Ramos (cell line): Measurements from ENCODE around the gene DDRGK1.
"Not testable (repeated sequence)": the region's sequence is repeated elsewhere in the genome, so short reads cannot be mapped to it uniquely, and the experiment has no call there.

Source experiments
- in situ Hi-C: fragments of 300-500 bp; cut with MboI; formaldehyde crosslinking; loops from one replicate; pipeline ENCODE4 v1.14.3; 2022; ENCODE audit warnings: low sequenced_read_pairs; ENCODE audit not compliant: unreplicated experiment

Gene DDRGK1

DNA sequence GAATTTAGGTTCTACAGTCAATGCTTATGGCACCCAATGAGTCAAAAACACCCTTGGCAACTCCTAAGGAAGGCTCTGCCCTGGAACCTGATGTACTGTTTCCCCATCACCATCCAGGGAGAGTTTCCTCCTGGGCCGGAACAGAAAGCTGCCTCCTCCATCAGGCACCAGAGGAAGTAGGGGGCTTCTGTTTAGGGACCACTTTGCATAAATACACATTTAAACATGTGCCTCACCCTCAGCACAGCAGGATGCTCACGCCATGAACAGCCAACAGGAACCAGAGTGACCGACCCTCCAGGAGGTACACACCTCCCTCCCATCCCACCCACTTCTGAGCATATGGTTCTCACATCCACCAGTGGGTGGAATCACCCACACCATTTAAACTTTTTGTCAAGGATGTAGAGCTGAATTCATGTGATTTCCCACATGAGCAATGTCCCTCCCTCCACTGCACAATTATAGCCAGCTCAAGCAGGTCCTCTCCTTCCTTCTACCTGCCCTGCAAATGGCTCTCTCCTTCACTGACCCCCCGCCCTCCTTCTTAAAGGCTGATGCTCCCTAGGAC is 14.8 kb downstream of the DDRGK1 start:
- in situ Hi-C loops: no loop called here

DNA sequence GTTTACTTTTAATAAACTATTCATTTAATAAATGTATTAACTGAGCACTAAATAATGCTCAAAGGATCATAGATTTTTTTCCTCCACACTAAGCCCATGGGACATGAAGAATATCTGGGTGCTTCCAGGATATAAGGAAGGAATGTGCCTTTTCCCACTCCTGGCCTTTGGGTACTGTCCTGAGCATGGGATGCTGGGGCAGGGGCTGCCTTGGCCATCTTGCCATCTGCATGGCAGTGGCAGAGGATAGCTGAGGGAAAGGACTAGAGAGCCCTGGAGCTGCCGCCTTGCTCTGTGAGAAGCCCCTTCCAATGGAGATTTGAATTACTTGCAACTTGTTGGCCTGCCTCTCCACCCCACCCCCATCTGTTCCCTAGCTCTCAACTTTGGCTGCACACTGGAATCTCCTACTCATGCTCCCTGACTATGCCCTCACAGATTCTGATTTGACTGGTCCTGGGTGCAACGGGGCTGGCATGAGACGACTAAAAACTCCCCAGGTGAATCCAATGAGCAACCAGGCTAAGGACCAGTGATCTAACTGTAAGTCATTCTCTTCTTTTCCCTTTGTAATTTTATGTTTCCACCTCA is 15.6 kb downstream of the DDRGK1 start:
- in situ Hi-C loops: no loop called here

DNA sequence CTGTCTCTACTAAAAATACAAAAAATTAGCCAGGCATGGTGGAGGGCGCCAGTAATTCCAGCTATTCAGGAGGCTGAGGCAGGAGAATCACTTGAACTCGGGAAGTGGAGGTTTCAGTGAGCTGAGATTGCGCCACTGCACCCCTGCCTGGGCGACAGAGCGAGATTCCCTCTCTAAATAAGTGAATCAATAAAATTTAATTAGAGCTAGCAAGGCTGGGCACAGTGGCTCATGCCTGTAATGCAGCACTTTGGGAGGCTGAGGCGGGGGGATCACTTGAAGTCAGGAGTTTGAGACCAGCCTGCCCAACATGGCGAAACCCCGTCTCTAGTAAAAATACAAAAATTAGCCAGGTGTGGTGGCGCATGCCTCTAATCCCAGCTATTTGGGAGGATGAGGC is 16.6 kb downstream of the DDRGK1 start:
- in situ Hi-C loops: not testable (repeated sequence)

DNA sequence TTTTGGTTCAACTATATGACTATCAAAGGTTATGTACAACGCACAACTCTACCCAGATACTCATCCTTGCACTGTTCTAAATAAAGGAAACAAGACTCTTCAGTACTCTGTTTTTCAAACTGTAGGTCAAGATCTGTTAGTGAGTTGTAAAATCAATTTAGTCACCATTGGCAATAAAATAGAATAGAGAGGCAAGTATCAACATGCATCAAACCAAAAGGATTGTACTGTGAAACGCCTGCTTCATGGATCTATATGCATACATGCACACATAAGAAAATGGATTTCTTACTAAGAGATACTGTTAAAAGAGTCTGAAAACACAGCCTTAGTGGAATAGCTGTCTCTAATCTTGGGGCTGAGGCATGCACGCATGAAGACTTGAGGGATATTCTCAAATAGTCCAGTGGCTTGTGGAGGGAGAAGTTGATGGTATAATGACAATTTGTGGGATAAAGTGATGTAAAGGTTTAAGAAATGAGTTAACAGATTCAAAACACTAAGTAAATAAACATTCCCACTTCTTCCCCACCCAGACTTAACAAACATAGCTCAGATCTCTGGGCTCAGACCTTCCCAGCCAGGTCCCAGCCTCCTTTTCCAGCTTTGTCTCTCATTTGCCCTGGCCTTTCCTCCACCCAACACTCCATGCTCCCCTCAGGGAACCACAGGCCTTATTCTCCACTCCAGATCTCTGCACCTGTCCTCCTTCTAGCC is 20.4 kb downstream of the DDRGK1 start:
- in situ Hi-C loops: no loop called here

DNA sequence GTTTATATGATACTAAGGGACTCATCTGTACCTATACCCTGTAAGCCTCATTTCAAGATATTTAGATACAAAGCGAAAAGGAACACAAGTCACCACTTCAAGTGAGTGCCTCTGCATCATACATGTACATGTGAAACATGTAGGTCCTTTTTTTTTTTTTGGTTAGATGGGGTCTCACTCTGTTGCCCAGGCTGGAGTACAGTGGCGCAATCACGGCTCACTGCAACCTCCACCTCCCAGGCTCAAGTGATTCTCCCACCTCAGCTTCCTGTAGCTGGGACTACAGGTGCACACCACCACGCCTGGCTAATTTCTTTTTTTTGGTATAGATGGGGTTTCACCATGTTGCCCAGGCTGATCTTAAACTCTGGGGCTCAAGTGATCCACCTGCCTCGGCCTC is 22.1 kb downstream of the DDRGK1 start:
- in situ Hi-C loops: not testable (repeated sequence)

DNA sequence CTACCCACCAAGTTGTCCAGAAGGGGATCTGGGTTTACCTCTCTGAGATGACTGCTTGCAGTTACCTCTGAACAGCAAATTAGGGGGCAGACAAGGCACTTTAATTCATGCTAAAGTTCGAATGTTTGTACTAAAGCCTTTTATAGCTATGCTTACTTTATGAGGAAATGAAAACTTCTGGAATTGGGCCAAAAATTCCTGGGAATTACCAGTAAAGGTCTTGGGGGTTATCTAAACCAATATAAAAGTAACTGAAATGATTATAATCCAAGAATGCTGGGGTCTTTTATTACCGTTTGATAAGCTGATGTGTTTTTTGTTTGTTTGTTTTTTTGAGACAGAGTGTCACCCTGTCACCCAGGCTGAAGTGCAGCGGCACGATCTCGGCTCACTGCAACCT is 23.2 kb downstream of the DDRGK1 start:
- in situ Hi-C loops: no loop called here

DNA sequence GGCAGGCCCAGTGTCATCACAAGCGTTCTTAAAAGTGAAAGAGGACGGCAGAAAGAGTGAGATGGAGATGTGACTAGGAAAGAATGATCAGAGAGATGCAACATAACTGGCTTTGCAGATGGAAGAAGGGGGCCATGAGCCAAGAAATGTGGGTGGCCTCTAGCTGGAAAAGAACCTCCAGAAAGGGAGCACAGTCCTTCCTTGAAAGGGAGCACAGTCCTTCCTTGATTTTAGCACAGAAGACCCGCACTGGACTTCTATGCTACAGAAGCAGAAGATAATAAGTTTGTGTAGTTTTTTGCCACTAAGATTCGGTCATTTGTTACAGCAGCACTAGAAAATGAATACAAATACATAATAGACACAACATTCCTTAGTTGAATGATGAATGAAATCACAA is 24.2 kb downstream of the DDRGK1 start:
- in situ Hi-C loops: no loop called here

DNA sequence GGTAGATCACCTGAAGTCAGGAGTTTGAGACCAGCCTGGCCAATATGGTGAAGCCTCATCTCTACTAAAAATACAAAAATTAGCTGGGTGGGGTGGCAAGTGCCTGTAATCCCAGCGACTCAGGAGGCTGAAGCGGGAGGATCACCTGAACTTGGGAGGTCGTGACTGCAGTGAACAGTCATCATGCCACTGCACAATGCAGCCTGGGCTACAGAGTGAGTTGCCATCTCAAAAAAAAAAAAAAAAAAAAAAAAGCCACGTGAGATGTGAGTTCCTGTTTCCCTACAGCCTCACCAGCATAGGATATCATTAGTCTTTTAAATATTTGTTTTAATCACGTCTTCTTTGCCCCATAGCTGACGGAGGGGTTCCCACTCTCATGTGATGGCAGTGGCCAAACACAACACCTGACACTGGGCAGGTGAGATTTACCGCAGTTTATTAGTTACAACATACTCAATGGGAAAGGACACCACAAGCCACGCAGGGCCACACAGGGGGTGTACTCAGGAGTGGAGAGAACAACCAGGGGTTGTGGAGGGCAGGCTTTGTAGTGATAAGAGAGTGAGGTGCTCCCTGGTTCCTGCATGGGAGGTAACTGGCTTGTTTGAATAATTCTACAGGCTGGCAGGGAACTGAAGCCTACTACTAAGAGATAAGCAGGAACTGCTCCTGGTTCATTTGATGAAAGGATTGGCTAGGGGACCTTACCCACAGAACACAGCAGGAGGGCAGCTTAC is 26.6 kb downstream of the DDRGK1 start:
- in situ Hi-C loops: no loop called here

DNA sequence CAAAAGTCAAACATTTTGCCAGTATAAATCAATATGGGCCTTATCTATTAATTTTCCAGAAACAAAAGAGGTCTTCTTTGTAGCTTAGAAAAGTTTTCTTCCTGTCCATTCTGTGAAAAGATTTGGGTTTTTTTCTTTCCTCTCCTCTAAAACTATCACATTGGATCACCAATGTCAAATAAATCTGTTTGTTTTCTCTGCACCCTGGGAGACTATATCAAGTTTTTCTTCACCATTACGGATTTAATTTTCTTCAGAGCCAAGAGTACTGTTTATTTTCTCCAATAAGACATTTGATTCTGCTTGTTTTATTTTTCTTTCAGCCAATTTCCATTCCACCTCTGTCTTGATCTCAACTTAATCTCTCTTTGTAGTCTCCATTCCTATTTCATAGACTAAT is 29.2 kb downstream of the DDRGK1 start:
- in situ Hi-C loops: no loop called here

DNA sequence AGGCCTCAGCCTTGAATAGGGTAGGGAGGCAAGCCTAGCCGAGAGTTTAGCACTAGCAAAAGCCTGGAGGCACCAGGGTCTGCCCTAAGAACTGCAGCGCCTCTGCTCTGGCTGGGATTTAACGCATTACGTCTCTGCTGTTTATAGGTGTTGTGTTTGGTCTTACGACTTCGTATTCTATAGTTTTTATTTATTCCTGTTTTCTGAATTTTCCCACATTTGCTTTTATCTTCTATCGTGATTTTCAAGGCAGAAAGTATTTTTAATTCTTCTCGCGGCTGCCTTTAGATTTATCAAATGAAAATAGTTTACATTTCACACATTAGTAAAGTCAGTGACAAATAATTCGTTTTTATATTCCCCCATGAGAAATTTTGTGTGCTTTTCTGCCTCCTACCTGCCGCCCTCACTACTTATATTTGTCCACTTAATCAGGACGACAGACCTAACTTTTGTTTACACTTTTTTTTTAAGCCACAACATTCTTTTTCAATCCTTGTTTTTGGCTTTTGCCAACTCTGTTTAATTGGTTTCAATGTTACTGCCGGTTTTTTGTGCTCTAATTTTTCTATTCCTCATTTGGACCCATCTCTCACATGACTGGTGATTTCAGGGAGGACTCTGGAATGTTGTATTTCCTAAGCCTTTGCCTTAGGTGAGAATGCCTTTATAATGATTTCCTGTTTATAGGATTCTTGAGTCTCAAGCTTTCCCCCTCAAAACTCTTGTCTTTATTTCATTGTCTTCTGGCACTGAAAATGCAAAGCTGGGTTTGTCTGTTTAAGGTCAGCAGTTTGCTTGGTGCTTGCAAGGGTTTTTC is 29.8 kb downstream of the DDRGK1 start:
- in situ Hi-C loops: no loop called here

DNA sequence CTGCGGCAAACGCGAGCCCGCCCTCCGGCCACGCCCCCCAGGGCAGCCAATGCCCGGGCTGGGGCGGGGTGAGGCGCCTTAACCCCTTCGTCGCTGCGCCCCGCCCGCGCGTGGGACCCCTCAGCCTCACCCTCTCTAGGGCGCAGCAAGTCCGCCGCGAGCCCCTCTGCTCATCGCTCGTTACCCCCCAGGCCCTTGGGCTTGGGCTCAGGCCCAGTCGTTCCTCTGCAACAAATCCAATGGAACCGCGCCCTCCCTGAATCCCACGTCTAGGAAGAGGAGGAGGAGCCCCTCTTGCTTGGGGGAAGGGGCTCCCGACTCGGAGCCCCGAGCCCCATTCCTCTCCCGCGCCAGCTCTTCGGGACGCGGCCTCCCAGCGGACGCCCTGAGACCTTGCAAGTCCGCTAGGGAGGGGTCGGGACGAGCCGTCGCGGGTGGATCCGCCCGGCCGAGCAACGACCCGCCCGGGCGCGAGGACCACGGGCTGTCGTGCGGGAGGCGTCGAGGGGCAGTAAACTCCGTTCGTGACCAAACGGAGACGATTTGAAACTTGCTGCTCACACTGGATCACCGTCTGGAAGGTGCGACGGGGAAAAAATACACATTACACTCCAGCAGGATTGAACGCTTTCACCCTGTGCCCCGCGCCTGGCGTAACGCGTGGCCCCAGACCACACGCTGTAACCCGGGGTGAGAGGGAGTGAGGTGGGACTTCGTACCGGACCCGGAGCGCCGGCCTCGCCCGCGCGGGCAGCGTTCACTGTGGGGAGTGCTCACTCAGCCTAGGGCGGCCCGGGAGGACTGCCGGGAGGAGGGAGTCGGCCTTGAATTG is 30.7 kb downstream of the DDRGK1 start:
- in situ Hi-C loops: no loop called here

DNA sequence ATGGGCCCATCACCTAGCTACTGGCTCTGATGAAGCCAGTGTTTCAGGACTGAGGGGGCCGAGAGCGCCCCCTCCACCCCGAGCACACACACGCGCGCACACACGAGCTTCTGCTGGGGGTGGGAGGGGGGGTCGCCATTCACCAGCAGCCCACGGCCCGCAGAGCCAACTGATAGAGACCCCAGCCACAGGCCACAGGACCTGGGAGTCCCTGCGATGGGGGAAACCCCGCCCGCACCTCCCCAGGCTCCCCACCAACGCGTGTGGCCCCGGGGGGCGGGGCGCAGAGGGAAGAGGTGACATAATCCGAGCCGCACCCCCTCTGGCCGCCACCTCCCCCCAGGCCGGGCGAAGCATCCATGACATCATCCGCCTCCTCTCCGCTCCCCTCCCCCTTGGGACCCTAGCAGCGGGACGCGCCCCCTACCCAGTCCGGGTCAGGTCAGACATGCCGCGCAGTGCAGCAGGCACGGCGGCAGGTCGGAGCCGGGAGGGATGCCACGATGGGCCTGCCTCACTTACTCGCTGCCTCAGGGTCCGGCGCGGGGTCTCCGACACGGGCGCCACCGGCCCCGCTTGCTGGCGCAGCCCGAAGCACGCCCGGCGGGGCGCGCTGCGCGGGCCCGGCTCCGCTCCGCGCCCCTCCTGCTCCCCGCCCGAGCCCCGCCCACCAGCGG is 31.4 kb downstream of the DDRGK1 start, which contains the start of gene LZTS3:
TSS of gene LZTS3 (minus strand) at position 617 of the 677 bp plus-strand sequence. CDS start 6,386 bp downstream, outside the sequence.
- in situ Hi-C loops: no loop called here

DNA sequence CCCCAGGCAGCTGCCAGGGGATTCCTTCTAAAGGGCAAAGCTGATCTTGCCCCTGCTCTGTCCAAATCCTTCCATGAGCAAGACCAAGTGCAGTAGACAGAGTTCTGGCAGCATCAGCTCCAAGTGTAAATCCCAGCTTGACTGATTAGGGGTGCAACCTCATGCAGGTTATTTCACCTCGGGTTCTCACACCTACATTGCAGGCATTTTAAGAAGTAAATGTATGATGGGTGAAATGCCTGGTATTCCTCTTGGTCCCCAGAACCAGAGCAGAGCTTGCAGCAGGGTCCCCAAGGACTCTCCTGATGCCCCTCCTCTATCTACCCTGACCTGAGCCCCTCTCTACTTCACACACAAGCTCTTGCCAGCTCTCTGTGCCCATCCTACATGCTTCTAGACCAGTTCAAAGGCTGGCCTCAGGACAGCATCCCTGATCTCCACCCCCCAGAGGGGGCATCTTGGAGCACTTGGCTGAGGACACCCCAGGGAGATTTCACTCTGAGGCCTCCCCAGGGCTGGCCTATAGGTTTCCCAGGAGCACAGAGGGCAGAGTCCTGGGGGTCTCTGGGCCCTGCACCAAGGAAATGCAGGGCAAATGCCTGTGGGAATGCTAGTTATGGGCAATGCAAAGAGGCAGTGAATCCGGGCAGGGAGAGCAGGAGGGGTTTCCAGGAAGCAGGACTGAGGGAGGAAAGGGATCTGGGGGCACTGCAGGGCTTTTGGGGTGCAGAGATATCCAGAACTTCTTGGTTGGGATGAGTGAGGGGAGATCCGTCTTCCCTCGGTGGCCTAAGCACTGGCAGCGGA is 32.2 kb downstream of the DDRGK1 start:
- in situ Hi-C loops: no loop called here

DNA sequence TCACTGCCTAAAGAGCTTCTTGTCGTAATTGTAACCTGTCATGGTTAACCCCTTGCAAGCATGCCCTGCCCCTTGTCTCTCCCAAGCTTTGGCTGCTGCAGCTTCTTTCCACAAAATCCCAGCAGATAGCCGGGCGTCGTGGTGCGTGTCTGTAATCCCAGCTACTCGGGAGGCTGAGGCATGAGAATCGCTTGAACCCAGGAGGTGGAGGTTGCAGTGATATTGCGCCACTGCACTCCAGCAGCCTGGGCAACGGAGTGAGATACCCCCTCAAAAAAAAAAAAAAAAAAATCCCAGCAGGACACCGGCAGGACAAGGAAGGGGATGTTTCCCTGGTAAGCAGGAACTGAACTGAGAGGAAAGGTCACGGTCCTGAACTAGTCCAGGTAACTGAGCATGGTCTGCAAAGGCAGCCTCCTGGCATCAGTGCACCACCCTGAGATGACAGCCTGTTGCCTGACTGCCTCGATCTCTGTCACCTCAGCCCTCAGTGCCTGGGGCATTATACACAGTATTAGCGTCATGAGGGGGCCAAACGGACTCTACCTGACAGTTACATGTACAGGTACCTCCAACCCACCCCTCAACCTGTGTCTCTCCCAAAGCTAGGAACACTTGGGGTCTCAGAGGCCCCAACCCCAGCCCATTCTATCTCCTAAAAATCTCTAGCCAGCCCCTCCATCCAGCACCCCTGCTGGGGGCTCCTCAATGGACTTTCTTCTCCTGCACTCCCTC is 32.9 kb downstream of the DDRGK1 start:
- in situ Hi-C loops: no loop called here

DNA sequence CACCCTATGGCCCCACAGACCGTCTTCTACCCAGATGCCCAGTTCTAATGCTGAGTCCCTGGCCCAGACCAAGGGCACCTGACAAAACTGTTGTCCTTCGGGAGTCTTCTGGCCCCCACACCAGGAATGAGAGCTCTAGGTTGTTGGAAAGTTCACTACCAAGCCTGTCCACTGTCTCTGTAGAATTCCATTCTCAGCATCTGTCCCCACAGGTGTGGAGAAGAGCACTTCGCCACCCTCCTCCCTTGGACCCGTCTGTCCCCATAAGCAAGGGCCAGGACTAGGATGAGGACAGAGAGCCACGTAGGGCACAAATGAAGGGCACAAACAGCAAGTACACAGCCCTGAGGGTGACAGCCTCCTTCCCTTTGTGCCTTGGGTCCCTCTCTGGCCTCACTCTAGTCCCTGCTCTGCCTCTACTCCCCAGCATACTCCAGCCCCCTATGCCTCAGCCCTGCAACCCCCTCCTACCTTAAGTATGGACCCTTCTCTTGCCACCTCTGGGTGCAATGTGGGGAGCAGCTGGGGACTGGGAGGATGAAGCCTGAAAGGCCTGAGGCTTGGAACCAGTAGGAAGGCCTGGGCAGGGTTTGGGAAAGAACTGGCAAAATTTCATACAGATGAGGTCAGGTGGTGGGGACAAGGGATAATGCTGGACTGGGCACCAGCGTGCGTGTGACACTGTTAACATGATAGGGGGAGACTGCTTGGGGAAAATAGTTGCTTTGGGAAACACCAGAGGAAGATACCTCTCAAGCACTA is 35.5 kb downstream of the DDRGK1 start:
- in situ Hi-C loops: no loop called here

DNA sequence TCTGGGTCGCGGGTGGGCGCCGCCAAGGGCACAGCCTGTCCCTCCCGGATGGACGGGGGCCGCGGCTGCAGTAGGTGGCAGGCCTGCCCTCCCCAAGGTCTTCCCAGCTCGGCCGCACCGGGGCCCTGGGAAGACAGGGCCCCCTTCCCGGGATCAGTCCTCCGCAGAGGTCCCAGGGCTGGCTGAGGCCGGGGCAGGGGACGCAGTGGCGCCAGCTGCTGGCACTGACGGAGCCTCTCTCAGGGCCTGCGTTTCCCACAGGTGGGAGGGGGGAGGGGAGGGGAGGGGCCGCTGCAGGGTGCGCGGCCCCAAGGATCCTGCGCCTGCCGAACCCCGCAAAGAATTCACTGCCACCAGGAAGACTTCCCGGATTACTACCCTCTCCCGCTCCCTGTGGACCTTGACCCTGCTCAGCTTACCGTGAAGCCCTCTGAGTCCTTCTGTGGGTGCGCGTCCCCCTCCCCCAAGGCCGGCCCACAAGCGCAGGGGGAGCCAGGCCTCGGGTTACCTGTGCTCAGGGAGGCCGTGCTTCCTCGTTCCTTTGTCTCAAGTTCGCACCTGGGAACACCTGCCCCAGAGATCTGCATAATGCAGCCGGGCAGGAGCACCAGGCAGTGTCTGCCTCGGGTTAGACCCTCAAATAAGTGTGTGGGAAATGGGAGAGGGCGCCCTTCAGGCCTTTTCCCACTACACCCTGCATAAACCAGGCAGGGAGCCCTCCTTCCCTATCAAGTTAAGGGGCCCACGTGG is 36.2 kb downstream of the DDRGK1 start:
- in situ Hi-C loops: no loop called here
